H1 (cell line): ENCODE data around the gene ZBTB46. TPM values are rescaled to one million over a fixed set of nuclear protein-coding genes. Genes with fewer than 3 reads are reported as not detected.

ENCODE experiments used
- ASH2L ChIP-seq: fragments of 200-600, 300-600 bp; sonication (generic); IDR thresholded peaks from one replicate; pipeline ENCODE4 v1.7.1; 2017; ENCODE audit warnings: low read length
- EP300 ChIP-seq, 2 experiments: IDR thresholded peaks; 1 replicate in 1 of 2; 2 replicates in 1 of 2; pipeline ENCODE4 v1.6.1; 2011 to 2012; ENCODE audit warnings: low read depth in 2 of 2, low read length in 2 of 2, mild to moderate bottlenecking in 2 of 2, borderline replicate concordance in 1 of 2, inconsistent platforms in 1 of 2, moderate library complexity in 1 of 2
- POLR2AphosphoS5 ChIP-seq: IDR thresholded peaks from 2 replicates; pipeline ENCODE4 v1.6.1; 2011; ENCODE audit warnings: low read depth, low read length
- SUZ12 ChIP-seq: fragments of 200-600 bp; sonication (generic); IDR thresholded peaks from 2 replicates; pipeline ENCODE4 v1.6.1; 2012; ENCODE audit warnings: mild to moderate bottlenecking, inconsistent platforms, low read length, moderate library complexity, mixed read lengths
- TAF7 ChIP-seq: optimal IDR thresholded peaks from 2 replicates; pipeline ENCODE3; 2011; ENCODE audit warnings: low read depth, mild to moderate bottlenecking, inconsistent platforms, low read length, moderate library complexity, borderline replicate concordance
- TEAD4 ChIP-seq: IDR thresholded peaks from 2 replicates; pipeline ENCODE4 v1.6.1; 2012; ENCODE audit warnings: low read depth, low read length, inconsistent platforms, mixed read lengths
- polyA plus RNA-seq, 7 experiments: library from polyadenylated mRNA; depleted of rRNA in 3 of 7; stranded (reverse) in 5 of 7; unstranded in 2 of 7; fragments of >200 nt in 5 of 7; fragments of 200-250 nt in 2 of 7; gene quantifications; 1 replicate in 5 of 7; 2 replicates in 1 of 7; 4 replicates in 1 of 7; pipeline versions ENCODE4 v1.2.1 to v1.2.3, GENCODE V29; 2011 to 2013; ENCODE audit warnings: missing spikeins in 2 of 7, mixed read lengths in 2 of 7
- total RNA-seq: library from RNA; stranded (reverse); fragmentation: NEBNext Ultra II Directional; extraction: Animal tissue kit (Norgen Biotek cat#: 25700); gene quantifications from 2 replicates; pipeline ENCODE4 v1.2.1, GENCODE V29; 2021
- TF ChIP-seq, protein P1 (sequence below): IDR thresholded peaks from 2 replicates; pipeline ENCODE4 v1.6.1; 2012; ENCODE audit warnings: inconsistent platforms

ZBTB46 gene
- total and polyA plus RNA-seq, 2 of the 8 experiments (the other 6 are each of a cell fraction or from before 2014, with no cell fraction given), result 6.4 to 22.4 TPM

GRCh38 chr20:63743210-63743970 lies 87.7 kb downstream of the ZBTB46 start (continued):
- TF ChIP-seq SUZ12, result no peak
- no peak for TF ChIP-seq TAF7
- TF ChIP-seq POLR2AphosphoS5, result no peak
- no peak for TF ChIP-seq TEAD4
- TF ChIP-seq ASH2L, result no peak
- no peak for TF ChIP-seq EP300 (IDR thresholded peaks at IDR 0.05; ENCODE audit: borderline replicate concordance in 1 of 2, low read depth in 2 of 2, low read length in 2 of 2)
- TF ChIP-seq, protein P1, sequence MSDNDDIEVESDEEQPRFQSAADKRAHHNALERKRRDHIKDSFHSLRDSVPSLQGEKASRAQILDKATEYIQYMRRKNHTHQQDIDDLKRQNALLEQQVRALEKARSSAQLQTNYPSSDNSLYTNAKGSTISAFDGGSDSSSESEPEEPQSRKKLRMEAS, result no peak
